Peyer's patch (tissue), 4 donors: ENCODE results near the gene TOM1L1. TPM values are rescaled to one million over a fixed set of nuclear protein-coding genes. Genes with fewer than 3 reads are reported as not detected.

Source experiments
- DNase-seq, 3 donors: peaks; one replicate each; pipeline ENCODE4 v3.0.0-alpha.2; 2017 to 2019
- H3K27ac ChIP-seq, 4 donors: fragments of 200-600 bp; sonication (generic); one replicate each; pipeline ENCODE4 v1.5.1; 2016 to 2019
- H3K27me3 ChIP-seq, 2 donors: fragments of 200-600 bp; sonication (generic); one replicate each; pipeline ENCODE4 v1.5.1; 2019
- H3K36me3 ChIP-seq, 3 donors: fragments of 200-600 bp; sonication (generic); one replicate each; pipeline ENCODE4 v1.5.1; 2016 to 2019
- H3K4me1 ChIP-seq, 4 donors: fragments of 200-600 bp; sonication (generic); one replicate each; pipeline ENCODE4 v1.5.1; 2016 to 2019
- H3K4me3 ChIP-seq, 4 donors: fragments of 200-600 bp; sonication (generic); 1 replicate in 3 of 4; 2 replicates in 1 of 4; pipeline ENCODE4 v1.5.1; 2016 to 2019; ENCODE audit warnings: mild to moderate bottlenecking in 1 of 4
- H3K9me3 ChIP-seq, 4 donors: fragments of 200-600 bp; sonication (generic); one replicate each; pipeline ENCODE4 v1.5.1; 2016 to 2019; ENCODE audit warnings: mild to moderate bottlenecking in 1 of 4
- CTCF ChIP-seq, 6 experiments: fragments of 450-650 bp in 4 of 6; fragments of 200-600 bp in 2 of 6; sonication (generic) in 1 of 6; IDR thresholded peaks; one replicate each; pipeline ENCODE4 v1.5.1; 2017 to 2019; ENCODE audit warnings: antibody characterized with exemption in 6 of 6, mild to moderate bottlenecking in 3 of 6, moderate library complexity in 1 of 6
- POLR2A ChIP-seq, 2 donors: fragments of 450-650 bp; IDR thresholded peaks; one replicate each; pipeline ENCODE4 v1.5.1; 2017; ENCODE audit warnings: antibody characterized with exemption in 2 of 2, mild to moderate bottlenecking in 2 of 2, moderate library complexity in 2 of 2
- total RNA-seq, 4 donors: library from RNA; depleted of rRNA; stranded (reverse); fragments of >200 nt; gene quantifications; one replicate each; pipeline ENCODE4 v1.1.0, GENCODE V29; 2016

TOM1L1 gene
- total RNA-seq, 4 donors from 2014 or later, result 35.5 to 108 (median 87.8) TPM

- peak overlapping the region in 1 of 4 donors; percentile 58 for H3K27ac ChIP-seq
- peaks cover 0 to 12% (median 0%) of the 10 kb centered on the region in 4 donors for H3K4me1 ChIP-seq
- no peak for DNase-seq
- H3K36me3 ChIP-seq, result no peaks in the 10 kb centered on the region
- no peaks in the 10 kb centered on the region for H3K9me3 ChIP-seq
- TF ChIP-seq CTCF (IDR thresholded peaks at IDR 0.05), result no peak
- TF ChIP-seq POLR2A (IDR thresholded peaks at IDR 0.05), result no peak
- H3K27me3 ChIP-seq, result no peaks in the 10 kb centered on the region
- no peak overlapping the region for H3K4me3 ChIP-seq
These were observed 6.0 kb downstream of the TOM1L1 start for GRCh38 chr17:54906683-54907082.

- Histone ChIP-seq H3K4me3 (no peak overlapping the region), H3K27me3 (no peaks in the 10 kb centered on the region), H3K27ac (peak overlapping the region in 1 of 4 donors; percentile 58), H3K36me3 (peaks cover 0 to 3% (median 0%) of the 10 kb centered on the region in 3 donors), H3K4me1 (peaks cover 0 to 12% (median 0%) of the 10 kb centered on the region in 4 donors), H3K9me3 (no peaks in the 10 kb centered on the region)
- no peak for DNase-seq
- no peak for TF ChIP-seq POLR2A (IDR thresholded peaks at IDR 0.05)
- no peak for TF ChIP-seq CTCF (IDR thresholded peaks at IDR 0.05)
These were observed 6.7 kb downstream of the TOM1L1 start for GRCh38 chr17:54907376-54907775.

DNA sequence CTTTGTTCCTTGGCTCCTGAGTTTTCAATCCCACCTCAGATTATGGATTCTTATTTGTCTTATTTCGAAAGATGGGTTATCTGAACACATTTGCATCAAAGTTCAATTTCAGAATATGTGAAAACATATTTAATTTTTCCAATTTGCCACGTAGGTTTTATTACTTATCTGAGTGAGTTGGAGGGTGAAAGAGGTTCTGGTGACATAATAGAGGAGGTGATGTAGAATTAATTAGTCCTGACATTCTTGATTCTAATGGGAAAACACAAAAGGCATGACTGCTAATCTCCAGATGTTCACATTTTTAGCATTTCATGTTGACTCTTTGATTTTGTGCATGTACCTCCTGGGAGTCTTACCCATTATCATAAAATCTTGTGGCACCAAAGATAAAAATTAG is 9.1 kb downstream of the TOM1L1 start:
- H3K4me3 ChIP-seq, result no peak overlapping the region
- H3K27me3 ChIP-seq, result no peaks in the 10 kb centered on the region
- no peak overlapping the region for H3K27ac ChIP-seq
- H3K9me3 ChIP-seq, result no peaks in the 10 kb centered on the region
- no peak for DNase-seq
- H3K4me1 ChIP-seq, result peaks cover 0 to 12% (median 0%) of the 10 kb centered on the region in 4 donors
- TF ChIP-seq POLR2A (IDR thresholded peaks at IDR 0.05), result no peak
- TF ChIP-seq CTCF (IDR thresholded peaks at IDR 0.05), result no peak
- H3K36me3 ChIP-seq, result peaks cover 0 to 26% (median 0%) of the 10 kb centered on the region in 3 donors

GRCh38 chr17:54916721-54917120 is 16.1 kb downstream of the TOM1L1 start:
- no peak for TF ChIP-seq POLR2A (IDR thresholded peaks at IDR 0.05)
- TF ChIP-seq CTCF (IDR thresholded peaks at IDR 0.05), result no peak
- no peaks in the 10 kb centered on the region for H3K9me3 ChIP-seq
- no peaks in the 10 kb centered on the region for H3K4me1 ChIP-seq
- no peak overlapping the region for H3K4me3 ChIP-seq
- DNase-seq, result no peak
- peaks cover 0 to 65% (median 0%) of the 10 kb centered on the region in 3 donors for H3K36me3 ChIP-seq
- no peaks in the 10 kb centered on the region for H3K27me3 ChIP-seq
- H3K27ac ChIP-seq, result no peak overlapping the region

GRCh38 chr17:54919425-54919824 is 18.8 kb downstream of the TOM1L1 start:
- Histone ChIP-seq H3K36me3 (peaks cover 0 to 42% (median 0%) of the 10 kb centered on the region in 3 donors), H3K4me3 (no peak overlapping the region), H3K27ac (no peak overlapping the region), H3K4me1 (no peaks in the 10 kb centered on the region), H3K9me3 (no peaks in the 10 kb centered on the region), H3K27me3 (no peaks in the 10 kb centered on the region)
- DNase-seq, result no peak
- TF ChIP-seq POLR2A (IDR thresholded peaks at IDR 0.05) (no peak), CTCF (IDR thresholded peaks at IDR 0.05) (no peak)

DNA sequence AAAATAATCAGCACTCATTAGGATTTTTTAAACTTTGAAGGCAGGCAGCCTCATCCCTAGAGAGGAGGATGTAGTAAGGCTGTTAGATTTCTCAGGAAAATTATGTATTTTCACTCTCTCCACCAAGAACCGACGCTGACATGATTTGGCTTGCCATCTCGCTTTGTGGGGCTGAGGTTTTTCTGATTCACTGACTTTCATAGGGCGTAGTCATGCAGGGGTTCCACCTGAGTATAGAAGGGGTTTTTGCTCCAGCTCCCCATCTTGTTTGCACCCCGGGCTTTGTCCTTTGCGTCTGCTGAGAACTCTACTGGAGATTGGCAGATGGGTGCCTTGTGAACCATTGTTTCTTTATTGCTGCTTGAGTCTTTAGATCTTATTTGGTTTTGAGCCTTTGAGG is 20.2 kb downstream of the TOM1L1 start:
- TF ChIP-seq POLR2A (IDR thresholded peaks at IDR 0.05) (no peak), CTCF (IDR thresholded peaks at IDR 0.05) (no peak)
- Histone ChIP-seq H3K4me1 (no peaks in the 10 kb centered on the region), H3K36me3 (peaks cover 0 to 28% (median 0%) of the 10 kb centered on the region in 3 donors)

More for the DNA sequence above, 20.2 kb downstream of the TOM1L1 start:
- Histone ChIP-seq H3K4me3 (no peak overlapping the region), H3K9me3 (no peaks in the 10 kb centered on the region), H3K27ac (no peak overlapping the region), H3K27me3 (no peaks in the 10 kb centered on the region)
- DNase-seq, result no peak
